ENCODE data around the gene RAI1.

The RAI1 gene

GRCh38 chr17:17711641-17712162, 30.4 kb downstream of the RAI1 start:
- no peaks in the 10 kb centered on the region for H3K36me3 ChIP-seq (ENCODE audit: control insufficient read depth, insufficient read depth, low read length)
- H3K4me2 ChIP-seq (ENCODE audit: low read length) = peak overlapping the region; percentile 15
- TF ChIP-seq CTCF (IDR thresholded peaks at IDR 0.05) = no peak
- peak overlapping the region; percentile 56 for H3K27ac ChIP-seq
- no peak overlapping the region for H2AFZ ChIP-seq
- H3K4me1 ChIP-seq = peaks cover 37% of the 10 kb centered on the region
- H3K4me3 ChIP-seq (ENCODE audit: low read depth, low read length) = no peak overlapping the region
- no peak overlapping the region for H3K9ac ChIP-seq
- H3K27me3 ChIP-seq (ENCODE audit: control insufficient read depth, insufficient read depth, low read length) = no peaks in the 10 kb centered on the region
- peaks cover 86% of the 10 kb centered on the region for H3K79me2 ChIP-seq
- no peaks in the 10 kb centered on the region for H3K9me3 ChIP-seq (ENCODE audit: control insufficient read depth, low read length)

- Histone ChIP-seq H3K27me3 (ENCODE audit: control insufficient read depth, insufficient read depth, low read length) (no peaks in the 10 kb centered on the region), H3K9me3 (ENCODE audit: control insufficient read depth, low read length) (no peaks in the 10 kb centered on the region), H2AFZ (no peak overlapping the region), H3K9ac (no peak overlapping the region), H3K4me1 (peaks cover 38% of the 10 kb centered on the region), H3K4me2 (ENCODE audit: low read length) (no peak overlapping the region), H3K4me3 (ENCODE audit: low read depth, low read length) (no peak overlapping the region), H3K79me2 (peaks cover 86% of the 10 kb centered on the region), H3K36me3 (ENCODE audit: control insufficient read depth, insufficient read depth, low read length) (no peaks in the 10 kb centered on the region), H3K27ac (peak overlapping the region; percentile 56)
- TF ChIP-seq CTCF (IDR thresholded peaks at IDR 0.05) = no peak
Measured at GRCh38 chr17:17712268-17712924, 31.1 kb downstream of the RAI1 start.

DNA sequence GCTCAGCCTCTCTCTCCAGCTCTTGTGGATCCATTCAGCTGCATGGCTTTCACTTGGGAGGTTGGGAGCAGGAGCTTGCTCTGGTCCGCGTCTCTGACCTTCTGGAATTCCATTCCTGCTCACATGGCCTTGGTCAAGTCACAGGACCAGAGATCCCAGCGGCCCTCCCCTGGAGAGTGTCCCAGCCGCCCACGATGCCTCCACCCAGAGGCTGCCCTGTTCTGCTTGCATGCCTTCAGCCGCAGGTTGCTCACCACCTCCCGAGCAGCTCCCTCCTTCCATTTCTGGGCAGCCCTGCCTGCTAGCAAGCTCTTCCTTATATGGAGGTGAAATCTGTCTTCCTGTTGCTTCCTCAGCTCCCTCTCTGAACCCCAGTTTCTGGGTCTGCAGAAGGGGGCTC, 32.6 kb downstream of the RAI1 start:
- no peaks in the 10 kb centered on the region for H3K36me3 ChIP-seq (ENCODE audit: control insufficient read depth, insufficient read depth, low read length)
- peaks cover 43% of the 10 kb centered on the region for H3K4me1 ChIP-seq

DNA sequence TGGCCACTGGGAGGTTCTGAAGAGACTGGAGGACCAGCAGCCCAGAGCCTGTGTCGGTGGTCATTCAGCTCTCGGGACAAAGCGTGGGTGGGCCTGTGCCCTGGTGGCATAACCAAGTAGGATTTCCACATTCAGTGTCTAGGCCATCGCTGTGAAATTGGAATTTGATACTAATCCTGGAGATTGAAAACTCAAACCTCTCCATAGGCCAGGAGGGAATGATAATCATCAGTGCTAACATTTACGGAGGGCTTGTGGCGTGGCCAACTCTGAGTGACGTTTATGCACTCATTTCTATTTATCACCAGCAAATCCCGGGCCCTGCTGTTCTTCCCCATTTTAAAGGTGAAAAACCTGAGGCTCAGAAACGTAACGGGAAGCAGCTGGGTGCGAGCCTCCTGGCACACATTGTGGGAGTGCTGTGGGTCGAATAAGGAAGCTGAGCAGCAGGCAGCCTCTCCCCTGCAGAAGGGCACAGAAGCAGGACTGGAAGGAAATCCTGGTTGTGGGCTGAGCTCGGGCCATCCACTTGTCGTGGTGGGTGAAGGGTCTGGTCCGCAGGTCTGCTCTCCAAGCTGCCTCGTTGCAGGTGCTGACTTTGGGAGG, 33.1 kb downstream of the RAI1 start:
- Histone ChIP-seq H2AFZ (no peak overlapping the region), H3K27me3 (ENCODE audit: control insufficient read depth, insufficient read depth, low read length) (no peaks in the 10 kb centered on the region), H3K27ac (peak overlapping the region; percentile 75), H3K4me3 (ENCODE audit: low read depth, low read length) (no peak overlapping the region), H3K9me3 (ENCODE audit: control insufficient read depth, low read length) (no peaks in the 10 kb centered on the region), H3K79me2 (peaks cover 87% of the 10 kb centered on the region), H3K36me3 (ENCODE audit: control insufficient read depth, insufficient read depth, low read length) (no peaks in the 10 kb centered on the region), H3K4me2 (ENCODE audit: low read length) (peak overlapping the region; percentile 1), H3K4me1 (peaks cover 46% of the 10 kb centered on the region), H3K9ac (no peak overlapping the region)
- TF ChIP-seq CTCF (IDR thresholded peaks at IDR 0.05) = no peak

More for the DNA sequence above, 32.6 kb downstream of the RAI1 start:
- peaks cover 85% of the 10 kb centered on the region for H3K79me2 ChIP-seq
- H3K27ac ChIP-seq = peak overlapping the region; percentile 75
- H2AFZ ChIP-seq = no peak overlapping the region
- H3K4me2 ChIP-seq (ENCODE audit: low read length) = peak overlapping the region; percentile 1
- no peaks in the 10 kb centered on the region for H3K9me3 ChIP-seq (ENCODE audit: control insufficient read depth, low read length)
- no peak overlapping the region for H3K9ac ChIP-seq
- TF ChIP-seq CTCF (IDR thresholded peaks at IDR 0.05) = no peak
- no peaks in the 10 kb centered on the region for H3K27me3 ChIP-seq (ENCODE audit: control insufficient read depth, insufficient read depth, low read length)
- H3K4me3 ChIP-seq (ENCODE audit: low read depth, low read length) = no peak overlapping the region
